SIG-M5 treated with dmso at 0.1 percent for 504 hours (cell line): ENCODE measurements around the gene ZNF426.

ENCODE experiments used
- DNase-seq: peaks from one replicate; lab custom pipeline; 2025; ENCODE audit not compliant: unreplicated experiment; lab: John Stamatoyannopoulos, UW

ZNF426 gene

GRCh38 chr19:9498183-9498902, 40.1 kb downstream of the ZNF426 start, which contains the start of gene ZNF560:
Gene ZNF560 (minus strand): TSS chr19:9498616. CDS start chr19:9475313, 23,303 bp downstream.
- no peak for DNase-seq

GRCh38 chr19:9494096-9494495, 44.3 kb downstream of the ZNF426 start:
- no peak for DNase-seq

GRCh38 chr19:9487016-9487415, 51.4 kb downstream of the ZNF426 start:
- no peak for DNase-seq

- DNase-seq = no peak
Measured at GRCh38 chr19:9485140-9485539, 53.3 kb downstream of the ZNF426 start.

GRCh38 chr19:9474975-9475374, 63.5 kb downstream of the ZNF426 start:
- DNase-seq = no peak
